GM10847 (cell line): ENCODE data around the gene SREBF1.

Experiments used
- POLR2A ChIP-seq: IDR thresholded peaks from 2 replicates; pipeline ENCODE4 v1.6.1; 2011; ENCODE audit not compliant: insufficient read length; ENCODE audit errors: extremely low read depth

Gene SREBF1

DNA sequence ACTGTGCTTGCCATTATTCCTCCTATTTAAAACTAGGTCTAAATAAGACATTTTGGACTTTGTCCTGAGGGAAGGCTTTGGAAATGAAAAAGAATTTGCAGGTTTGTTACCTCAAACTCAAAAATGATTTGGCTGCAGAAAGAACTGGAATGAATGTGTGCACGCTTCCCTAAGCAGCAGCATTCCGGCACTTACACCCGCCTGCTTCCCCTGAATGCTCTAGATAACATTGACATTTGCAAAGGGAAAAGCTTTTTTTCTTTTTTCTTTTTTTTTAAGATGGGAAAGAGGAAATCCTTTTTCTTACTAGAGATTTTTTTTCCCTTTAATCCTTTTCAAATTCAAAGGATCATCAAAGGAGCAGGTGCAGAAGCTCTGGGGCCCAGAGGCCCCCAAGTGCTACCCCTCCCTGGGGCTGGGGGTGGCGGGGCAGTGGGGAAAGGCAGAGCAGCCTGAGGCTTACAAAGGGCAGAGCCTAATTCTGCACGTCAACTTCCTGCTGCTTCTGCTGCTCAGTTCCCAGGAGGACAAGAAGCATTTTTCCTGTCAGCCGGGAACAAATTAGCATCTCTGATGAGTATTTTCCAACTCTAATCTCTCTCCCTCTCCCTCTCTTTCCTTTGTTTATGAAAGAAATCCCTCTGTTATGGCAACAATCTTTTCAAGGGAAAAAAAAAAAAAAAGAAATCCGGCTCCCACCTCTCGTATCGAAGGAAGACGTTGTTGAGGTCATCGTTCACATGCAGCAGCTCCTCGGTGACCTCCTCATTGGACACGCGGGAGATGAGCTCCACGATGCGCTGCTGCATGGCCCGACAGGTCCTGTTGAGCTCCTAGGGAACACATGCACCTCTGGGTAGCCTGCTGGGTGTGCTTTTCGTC lies 32.1 kb upstream of the SREBF1 start:
- TF ChIP-seq POLR2A: no peak

- no peak for TF ChIP-seq POLR2A
Observed at GRCh38 chr17:17866897-17867296, 30.1 kb upstream of the SREBF1 start.

DNA sequence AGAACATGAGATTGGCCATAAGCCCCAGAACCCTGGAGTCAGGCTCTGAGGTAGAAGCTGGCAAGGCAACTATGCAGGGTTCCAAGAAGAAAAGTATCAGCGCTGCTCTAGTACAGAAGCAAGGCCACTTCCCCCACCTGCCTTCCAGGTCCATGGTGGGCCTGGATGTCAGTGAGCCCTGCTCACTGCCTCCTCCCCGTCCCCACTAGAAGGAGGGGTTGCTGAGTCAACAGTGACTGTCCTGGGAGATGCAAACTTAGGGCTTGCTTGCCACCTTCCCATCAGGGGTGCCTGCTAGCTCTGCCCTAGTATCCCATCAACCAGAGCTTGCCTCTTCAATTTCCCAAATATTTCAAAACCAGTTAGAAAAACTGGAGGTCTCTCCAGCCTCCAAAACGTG lies 29.6 kb upstream of the SREBF1 start:
- TF ChIP-seq POLR2A: no peak

GRCh38 chr17:17865035-17865434 lies 28.2 kb upstream of the SREBF1 start:
- no peak for TF ChIP-seq POLR2A

- no peak for TF ChIP-seq POLR2A
Observed at GRCh38 chr17:17860766-17861107, 24.0 kb upstream of the SREBF1 start.

- no peak for TF ChIP-seq POLR2A
Observed at GRCh38 chr17:17859909-17860765, 23.4 kb upstream of the SREBF1 start.

GRCh38 chr17:17857496-17857895 lies 20.7 kb upstream of the SREBF1 start:
- no peak for TF ChIP-seq POLR2A

DNA sequence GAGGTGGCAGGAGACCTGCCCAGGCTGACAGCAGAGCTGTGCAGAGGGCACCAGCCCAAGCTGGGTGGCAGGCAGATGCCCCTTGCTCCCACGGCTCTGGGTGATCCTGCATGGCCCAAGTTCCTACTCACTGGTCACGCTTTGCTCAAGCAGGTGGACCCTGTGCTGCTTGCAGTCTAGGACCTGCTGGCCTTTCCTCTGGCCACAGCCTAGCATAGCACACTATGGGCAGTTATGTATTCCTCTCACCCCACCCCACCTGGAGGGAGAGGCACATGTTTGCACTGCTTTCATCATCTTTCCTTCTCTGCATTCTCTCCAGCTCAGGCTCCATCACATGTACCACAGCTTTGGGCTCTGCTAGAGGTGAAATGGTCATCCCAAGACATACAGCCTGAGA lies 19.6 kb upstream of the SREBF1 start:
- no peak for TF ChIP-seq POLR2A

DNA sequence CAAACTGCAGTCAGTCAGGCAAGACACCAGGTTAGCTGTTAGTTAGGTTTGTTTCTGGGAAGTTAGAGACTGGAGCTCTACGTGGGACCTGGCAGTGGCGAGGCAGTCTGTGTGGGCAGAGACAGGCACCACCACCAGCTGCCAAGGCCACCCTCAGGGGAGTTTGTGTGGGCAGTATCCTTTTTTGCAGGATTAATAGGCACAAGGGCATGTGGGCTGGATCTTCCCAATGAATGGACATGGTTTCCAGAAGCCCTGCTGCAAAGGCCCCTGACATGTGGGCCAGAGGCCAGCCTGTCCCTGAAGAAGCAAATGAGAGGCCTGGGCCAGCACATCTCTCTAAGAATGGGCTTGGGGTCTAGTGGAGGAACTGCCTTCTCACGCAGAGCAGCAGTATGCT lies 19.2 kb upstream of the SREBF1 start:
- no peak for TF ChIP-seq POLR2A

DNA sequence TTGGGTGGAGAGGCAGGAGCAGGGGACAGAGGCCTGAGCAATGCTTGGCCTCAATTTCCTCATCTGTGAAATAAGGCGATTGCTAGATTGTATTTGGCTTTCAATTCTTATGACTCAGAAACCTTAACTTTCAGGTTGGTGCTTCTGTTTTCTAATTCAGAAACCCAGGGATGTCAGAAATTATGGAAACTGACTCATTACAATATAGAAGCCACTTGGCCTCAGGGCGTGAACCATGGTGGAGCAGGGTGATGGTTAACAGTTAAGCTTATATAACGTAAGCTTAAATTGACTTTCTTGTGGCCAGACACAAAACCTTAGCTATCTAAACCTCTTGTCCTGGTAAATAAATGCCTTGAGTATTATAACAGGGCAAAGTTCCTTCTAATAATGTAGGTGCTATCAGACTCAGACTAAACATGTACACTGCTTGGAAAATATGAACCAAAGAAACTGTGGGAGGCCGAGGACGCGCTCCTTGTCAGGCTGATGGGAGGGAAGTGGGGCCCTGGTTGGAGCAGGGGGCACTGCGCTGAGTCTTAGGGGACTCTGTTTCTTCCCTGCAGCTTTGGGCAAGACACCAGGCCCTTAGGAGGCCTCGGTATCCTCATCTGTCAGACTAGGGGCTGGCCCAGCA lies 17.1 kb upstream of the SREBF1 start:
- TF ChIP-seq POLR2A: no peak

GRCh38 chr17:17852930-17853329 lies 16.1 kb upstream of the SREBF1 start:
- no peak for TF ChIP-seq POLR2A

GRCh38 chr17:17851103-17852002 lies 14.6 kb upstream of the SREBF1 start:
- TF ChIP-seq POLR2A: no peak

DNA sequence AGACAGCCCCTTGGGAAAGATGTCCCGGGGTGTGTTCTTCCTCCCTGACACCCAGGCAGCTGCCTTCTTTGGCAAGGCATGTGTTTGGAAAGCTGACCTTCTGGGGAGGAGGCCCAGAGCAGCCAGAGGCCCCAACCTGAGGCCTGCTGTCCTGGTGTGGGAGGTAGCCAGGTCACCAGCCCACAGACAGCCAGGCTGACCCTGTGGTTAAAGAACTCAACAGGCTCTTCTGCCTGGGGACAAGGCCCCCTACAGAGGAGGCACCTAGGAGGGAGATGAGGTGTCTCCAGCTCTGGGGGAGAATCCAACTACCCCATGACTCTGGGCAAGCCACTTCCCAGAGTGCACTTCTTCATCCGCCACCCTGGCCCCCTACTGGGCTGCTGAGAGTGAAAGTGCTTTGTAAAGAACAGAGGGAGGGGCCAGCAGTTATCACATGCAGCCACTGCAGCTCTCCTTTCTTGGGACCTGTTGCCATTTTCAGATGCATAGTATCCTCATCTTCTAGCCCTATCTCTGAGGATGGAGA lies 13.1 kb upstream of the SREBF1 start:
- no peak for TF ChIP-seq POLR2A

- TF ChIP-seq POLR2A: no peak
Observed at GRCh38 chr17:17849147-17849820, 12.5 kb upstream of the SREBF1 start.
